ENCODE results near the gene HBG1. TPM values are rescaled to one million over a fixed set of nuclear protein-coding genes. Genes with fewer than 3 reads are reported as not detected.

Gene HBG1
- total and polyA plus RNA-seq, 10 of the 15 experiments (the other 5 are each of a cell fraction or from before 2014, with no cell fraction given), result 0.84 to 2.3 (median 1.9) TPM; not detected in 5

GRCh38 chr11:5243816-5244180 is 5.9 kb downstream of the HBG1 start:
- SMC1A ChIA-PET (ENCODE audit: uncharacterized antibody, unreplicated experiment), result no interaction called here
- ATAC-seq, result no peak
- CTCF ChIA-PET, result no interaction called here
- no TSS peak for BruUV-seq (replicated peaks)
- Histone ChIP-seq H2AFZ (ENCODE audit: control insufficient read depth, low read depth, low read length) (no peak overlapping the region), H3K27me3 (replicated peaks in 1 of 2; ENCODE audit: control insufficient read depth in 2 of 2, insufficient read depth in 2 of 2, low read length in 1 of 2) (peaks cover 0 to 2% of the 10 kb centered on the region in 2 experiments; a peak in 2 of 4 replicates), H4K20me1 (ENCODE audit: control insufficient read depth, insufficient read depth) (no peaks in the 10 kb centered on the region), H3K4me1 (ENCODE audit: control insufficient read depth, insufficient read depth, low read length) (no peaks in the 10 kb centered on the region), H3K4me3 (no peak overlapping the region), H3K4me2 (ENCODE audit: control insufficient read depth, insufficient read depth) (no peak overlapping the region), H3K27ac (ENCODE audit: control insufficient read depth, insufficient read depth) (no peak overlapping the region), H3K79me2 (ENCODE audit: control insufficient read depth, insufficient read depth, low read length) (no peaks in the 10 kb centered on the region), H3K36me3 (ENCODE audit: control insufficient read depth in 2 of 2, insufficient read depth in 2 of 2, low read length in 1 of 2) (no peaks in the 10 kb centered on the region), H3K9ac (ENCODE audit: control insufficient read depth, insufficient read depth, low read length) (no peak overlapping the region), H3K9me3 (replicated peaks; ENCODE audit: control insufficient read depth, insufficient read depth, low read length) (no peaks in the 10 kb centered on the region)
- WGBS (ENCODE audit: insufficient coverage, insufficient replicate concordance, low lambda C conversion rate, missing lambda C conversion rate), result 16% methylated on average over 4 of the region's 4 CpGs
- intact Hi-C loops (cut with micrococcal nuclease; ENCODE audit: unreplicated experiment), result no loop called here
- POLR2A ChIA-PET, result no interaction called here
- TF ChIP-seq, protein P1, sequence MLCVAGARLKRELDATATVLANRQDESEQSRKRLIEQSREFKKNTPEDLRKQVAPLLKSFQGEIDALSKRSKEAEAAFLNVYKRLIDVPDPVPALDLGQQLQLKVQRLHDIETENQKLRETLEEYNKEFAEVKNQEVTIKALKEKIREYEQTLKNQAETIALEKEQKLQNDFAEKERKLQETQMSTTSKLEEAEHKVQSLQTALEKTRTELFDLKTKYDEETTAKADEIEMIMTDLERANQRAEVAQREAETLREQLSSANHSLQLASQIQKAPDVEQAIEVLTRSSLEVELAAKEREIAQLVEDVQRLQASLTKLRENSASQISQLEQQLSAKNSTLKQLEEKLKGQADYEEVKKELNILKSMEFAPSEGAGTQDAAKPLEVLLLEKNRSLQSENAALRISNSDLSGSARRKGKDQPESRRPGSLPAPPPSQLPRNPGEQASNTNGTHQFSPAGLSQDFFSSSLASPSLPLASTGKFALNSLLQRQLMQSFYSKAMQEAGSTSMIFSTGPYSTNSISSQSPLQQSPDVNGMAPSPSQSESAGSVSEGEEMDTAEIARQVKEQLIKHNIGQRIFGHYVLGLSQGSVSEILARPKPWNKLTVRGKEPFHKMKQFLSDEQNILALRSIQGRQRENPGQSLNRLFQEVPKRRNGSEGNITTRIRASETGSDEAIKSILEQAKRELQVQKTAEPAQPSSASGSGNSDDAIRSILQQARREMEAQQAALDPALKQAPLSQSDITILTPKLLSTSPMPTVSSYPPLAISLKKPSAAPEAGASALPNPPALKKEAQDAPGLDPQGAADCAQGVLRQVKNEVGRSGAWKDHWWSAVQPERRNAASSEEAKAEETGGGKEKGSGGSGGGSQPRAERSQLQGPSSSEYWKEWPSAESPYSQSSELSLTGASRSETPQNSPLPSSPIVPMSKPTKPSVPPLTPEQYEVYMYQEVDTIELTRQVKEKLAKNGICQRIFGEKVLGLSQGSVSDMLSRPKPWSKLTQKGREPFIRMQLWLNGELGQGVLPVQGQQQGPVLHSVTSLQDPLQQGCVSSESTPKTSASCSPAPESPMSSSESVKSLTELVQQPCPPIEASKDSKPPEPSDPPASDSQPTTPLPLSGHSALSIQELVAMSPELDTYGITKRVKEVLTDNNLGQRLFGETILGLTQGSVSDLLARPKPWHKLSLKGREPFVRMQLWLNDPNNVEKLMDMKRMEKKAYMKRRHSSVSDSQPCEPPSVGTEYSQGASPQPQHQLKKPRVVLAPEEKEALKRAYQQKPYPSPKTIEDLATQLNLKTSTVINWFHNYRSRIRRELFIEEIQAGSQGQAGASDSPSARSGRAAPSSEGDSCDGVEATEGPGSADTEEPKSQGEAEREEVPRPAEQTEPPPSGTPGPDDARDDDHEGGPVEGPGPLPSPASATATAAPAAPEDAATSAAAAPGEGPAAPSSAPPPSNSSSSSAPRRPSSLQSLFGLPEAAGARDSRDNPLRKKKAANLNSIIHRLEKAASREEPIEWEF (IDR thresholded peaks at IDR 0.05; ENCODE audit: insufficient replicate concordance, low read depth, low read length), result no peak
- no peak for TF ChIP-seq PAX5 (IDR thresholded peaks at IDR 0.05; ENCODE audit: borderline replicate concordance, low read depth, low read length)
- no peak for TF ChIP-seq SMAD1 (IDR thresholded peaks at IDR 0.05; ENCODE audit: low read depth, partially characterized antibody)
- TF ChIP-seq YY1 (IDR thresholded peaks at IDR 0.05; ENCODE audit: low read depth, low read length), result no peak
- no peak for TF ChIP-seq ZBTB40 (IDR thresholded peaks at IDR 0.05; ENCODE audit: borderline replicate concordance)
- no peak for TF ChIP-seq DPF2 (IDR thresholded peaks at IDR 0.05)
- TF ChIP-seq RELB (IDR thresholded peaks at IDR 0.05; ENCODE audit: low read depth), result no peak
- DNase-seq (ENCODE audit: low read depth, low spot score), result no peak
- in situ Hi-C loops (cut with MboI), result no loop called here
- RAD21 ChIA-PET (ENCODE audit: unreplicated experiment), result no interaction called here
- FAIRE-seq, result no peak

Measured in GM12878 (cell line).